GM12873 (cell line): ENCODE measurements around the gene TRABD2B.

Experiments used
- CTCF ChIP-seq: IDR thresholded peaks from 2 replicates; pipeline ENCODE4 v1.5.1; 2012; ENCODE audit warnings: low read depth, mild to moderate bottlenecking, moderate library complexity, low read length, control low read depth; ENCODE audit not compliant: insufficient read depth; ENCODE audit errors: missing control alignments

Gene TRABD2B

GRCh38 chr1:47990286-47990685 lies 6.9 kb downstream of the TRABD2B start:
- no peak for TF ChIP-seq CTCF

- TF ChIP-seq CTCF, result no peak
These were observed 9.6 kb downstream of the TRABD2B start for GRCh38 chr1:47987601-47988000.

- no peak for TF ChIP-seq CTCF
These were observed 10.4 kb downstream of the TRABD2B start for GRCh38 chr1:47986761-47987200.

- no peak for TF ChIP-seq CTCF
These were observed 12.2 kb downstream of the TRABD2B start for GRCh38 chr1:47985018-47985417.

GRCh38 chr1:47984175-47984789 lies 12.9 kb downstream of the TRABD2B start:
- no peak for TF ChIP-seq CTCF

- TF ChIP-seq CTCF, result no peak
These were observed 13.5 kb downstream of the TRABD2B start for GRCh38 chr1:47983691-47984090.

GRCh38 chr1:47981667-47982350 lies 15.4 kb downstream of the TRABD2B start:
- TF ChIP-seq CTCF, result no peak
